HEK293 (cell line): ENCODE data around the gene SLC25A13.
A peak's percentile ranks its signal among the peaks of the same experiment; 100 is the strongest.

ENCODE experiments used
- BCL11B ChIP-seq: fragments of 450-650 bp; formaldehyde crosslinking; IDR thresholded peaks from 2 replicates; pipeline ENCODE4 v1.5.1; 2016; ENCODE audit warnings: low read depth, missing biosample characterization, missing genetic modification characterization
- HIC1 ChIP-seq: fragments of 450-650 bp; formaldehyde crosslinking; IDR thresholded peaks from 2 replicates; pipeline ENCODE4 v1.5.1; 2016; ENCODE audit warnings: missing biosample characterization, missing genetic modification characterization
- KLF1 ChIP-seq: fragments of 450-650 bp; formaldehyde crosslinking; IDR thresholded peaks from 2 replicates; pipeline ENCODE4 v1.5.1; 2016; ENCODE audit warnings: missing biosample characterization, missing genetic modification characterization
- KLF9 ChIP-seq: fragments of 450-650 bp; formaldehyde crosslinking; IDR thresholded peaks from 2 replicates; pipeline ENCODE4 v1.5.1; 2016; ENCODE audit warnings: missing biosample characterization, missing genetic modification characterization, low read depth
- OVOL3 ChIP-seq: fragments of 450-650 bp; formaldehyde crosslinking; IDR thresholded peaks from 2 replicates; pipeline ENCODE4 v1.5.1; 2016; ENCODE audit warnings: missing biosample characterization, missing genetic modification characterization
- PRDM2 ChIP-seq: fragments of 450-650 bp; formaldehyde crosslinking; IDR thresholded peaks from 2 replicates; pipeline ENCODE4 v1.5.1; 2016; ENCODE audit warnings: missing biosample characterization, missing genetic modification characterization, borderline replicate concordance
- RBAK ChIP-seq: fragments of 450-650 bp; formaldehyde crosslinking; IDR thresholded peaks from 2 replicates; pipeline ENCODE4 v1.5.1; 2016; ENCODE audit warnings: missing biosample characterization, missing genetic modification characterization
- REST ChIP-seq: fragments of 450-650 bp; formaldehyde crosslinking; IDR thresholded peaks from 2 replicates; pipeline ENCODE4 v1.5.1; 2016; ENCODE audit warnings: missing biosample characterization, missing genetic modification characterization
- SP7 ChIP-seq: fragments of 450-650 bp; formaldehyde crosslinking; IDR thresholded peaks from 2 replicates; pipeline ENCODE4 v1.5.1; 2016; ENCODE audit warnings: missing biosample characterization, missing genetic modification characterization
- WT1 ChIP-seq: fragments of 450-650 bp; formaldehyde crosslinking; IDR thresholded peaks from 2 replicates; pipeline ENCODE4 v1.5.1; 2016; ENCODE audit warnings: missing biosample characterization, missing genetic modification characterization
- ZBTB1 ChIP-seq: fragments of 450-650 bp; formaldehyde crosslinking; IDR thresholded peaks from 2 replicates; pipeline ENCODE4 v1.5.1; 2016; ENCODE audit warnings: missing biosample characterization, missing genetic modification characterization
- ZBTB10 ChIP-seq: fragments of 450-650 bp; formaldehyde crosslinking; IDR thresholded peaks from 2 replicates; pipeline ENCODE4 v1.5.1; 2016; ENCODE audit warnings: missing biosample characterization, missing genetic modification characterization
- ZBTB17 ChIP-seq: fragments of 450-650 bp; formaldehyde crosslinking; IDR thresholded peaks from 2 replicates; pipeline ENCODE4 v1.5.1; 2016; ENCODE audit warnings: missing biosample characterization, missing genetic modification characterization
- ZBTB8A ChIP-seq: fragments of 450-650 bp; formaldehyde crosslinking; IDR thresholded peaks from 2 replicates; pipeline ENCODE4 v1.5.1; 2016; ENCODE audit warnings: missing biosample characterization, missing genetic modification characterization
- ZFHX2 ChIP-seq: fragments of 450-650 bp; formaldehyde crosslinking; conservative IDR thresholded peaks from 2 replicates; pipeline ENCODE4 v1.5.1; 2016; ENCODE audit warnings: missing biosample characterization, missing genetic modification characterization
- ZNF132 ChIP-seq: fragments of 450-650 bp; formaldehyde crosslinking; IDR thresholded peaks from 2 replicates; pipeline ENCODE4 v1.5.1; 2017; ENCODE audit warnings: missing biosample characterization, missing genetic modification characterization, borderline replicate concordance
- ZNF202 ChIP-seq: fragments of 450-650 bp; formaldehyde crosslinking; IDR thresholded peaks from 2 replicates; pipeline ENCODE4 v1.5.1; 2016; ENCODE audit warnings: missing biosample characterization, missing genetic modification characterization, borderline replicate concordance
- ZNF248 ChIP-seq: fragments of 450-650 bp; formaldehyde crosslinking; IDR thresholded peaks from 2 replicates; pipeline ENCODE4 v1.5.1; 2017; ENCODE audit warnings: missing biosample characterization, missing genetic modification characterization
- ZNF391 ChIP-seq: fragments of 450-650 bp; formaldehyde crosslinking; IDR thresholded peaks from 2 replicates; pipeline ENCODE4 v1.5.1; 2016; ENCODE audit warnings: low read depth, missing biosample characterization, missing genetic modification characterization, borderline replicate concordance
- ZNF621 ChIP-seq: fragments of 450-650 bp; formaldehyde crosslinking; IDR thresholded peaks from 2 replicates; pipeline ENCODE4 v1.5.1; 2017; ENCODE audit warnings: missing biosample characterization, missing genetic modification characterization
- ZNF768 ChIP-seq: fragments of 450-650 bp; formaldehyde crosslinking; IDR thresholded peaks from 2 replicates; pipeline ENCODE4 v1.5.1; 2018; ENCODE audit warnings: missing biosample characterization, mild to moderate bottlenecking, missing genetic modification characterization
- ZNF843 ChIP-seq: fragments of 450-650 bp; formaldehyde crosslinking; IDR thresholded peaks from 2 replicates; pipeline ENCODE4 v1.5.1; 2016; ENCODE audit warnings: missing biosample characterization, missing genetic modification characterization
- ZSCAN18 ChIP-seq: fragments of 450-650 bp; formaldehyde crosslinking; IDR thresholded peaks from 2 replicates; pipeline ENCODE4 v1.5.1; 2016; ENCODE audit warnings: missing biosample characterization, missing genetic modification characterization
- ZSCAN23 ChIP-seq: fragments of 450-650 bp; formaldehyde crosslinking; IDR thresholded peaks from 2 replicates; pipeline ENCODE4 v1.5.1; 2016; ENCODE audit warnings: missing biosample characterization, missing genetic modification characterization

The SLC25A13 gene

GRCh38 chr7:96321658-96322372, at the start of gene SLC25A13 (continued):
- TF ChIP-seq ZNF248 (tag by site-specific recombination) (no peak), KLF1 (tag by site-specific recombination) (no peak), ZNF621 (tag by site-specific recombination) (no peak), OVOL3 (tag by site-specific recombination) (no peak; the same call in 1 of the 2 replicates), SP7 (tag by site-specific recombination) (peak; percentile 66; the same call in 1 of the 2 replicates), ZBTB17 (peak; percentile 61; the same call in 1 of the 2 replicates), ZNF391 (peak; percentile 51; the same call in 1 of the 2 replicates), KLF9 (tag by site-specific recombination) (peak; percentile 85), ZFHX2 (tag by site-specific recombination) (peak; percentile 68), ZBTB10 (tag by site-specific recombination) (peak; percentile 86), WT1 (tag by site-specific recombination) (no peak), HIC1 (peak; percentile 83), RBAK (tag by site-specific recombination) (no peak), ZBTB1 (tag by site-specific recombination) (no peak), PRDM2 (peak; percentile 95; the same call in 1 of the 2 replicates), ZBTB8A (tag by site-specific recombination) (peak; percentile 80), ZNF768 (0 out of 2 replicates have a peak, but pooled peaks have one; percentile 15), ZNF843 (tag by site-specific recombination) (peak; percentile 25; the same call in 1 of the 2 replicates), ZNF132 (tag by site-specific recombination) (no peak), BCL11B (tag by site-specific recombination) (no peak; the same call in 1 of the 2 replicates), ZNF202 (tag by site-specific recombination) (no peak), REST (tag by site-specific recombination) (peak; percentile 99), ZSCAN18 (tag by site-specific recombination) (no peak), ZSCAN23 (tag by site-specific recombination) (no peak)
